K562 (cell line): ENCODE results near the gene PDZD8. TPM values are rescaled to one million over a fixed set of nuclear protein-coding genes. Genes with fewer than 3 reads are reported as not detected.

ENCODE experiments used
- ATF4 ChIP-seq: fragments of 450-650 bp; formaldehyde crosslinking; IDR thresholded peaks from 2 replicates; pipeline ENCODE4 v1.4.0; 2022; ENCODE audit warnings: mild to moderate bottlenecking, moderate library complexity
- BCL6 ChIP-seq: fragments of 250-450 bp; sonication (Bioruptor Pico); IDR thresholded peaks from 2 replicates; pipeline ENCODE4 v1.4.0; 2020
- BRD4 ChIP-seq: fragments of 200-600 bp; sonication (generic); IDR thresholded peaks from 2 replicates; pipeline ENCODE4 v1.6.1; 2017; ENCODE audit warnings: inconsistent platforms
- CUX1 ChIP-seq: fragments of 200-800 bp; sonication (Bioruptor generic); IDR thresholded peaks from 2 replicates; pipeline ENCODE4 v1.6.1; 2016; ENCODE audit warnings: missing genetic modification characterization, missing compliant biosample characterization
- ELK1 ChIP-seq: sonication (generic); formaldehyde crosslinking; IDR thresholded peaks from 2 replicates; pipeline ENCODE4 v1.8.1; 2022; ENCODE audit warnings: missing genetic modification reagents
- ETS1 ChIP-seq: conservative IDR thresholded peaks from 2 replicates; pipeline ENCODE4 v1.6.1; 2011; ENCODE audit warnings: low read depth, mild to moderate bottlenecking, low read length; ENCODE audit not compliant: control insufficient read depth
- HMBOX1 ChIP-seq: sonication (generic); IDR thresholded peaks from 2 replicates; pipeline ENCODE4 v1.6.1; 2016
- IRF2 ChIP-seq: sonication (generic); formaldehyde crosslinking; IDR thresholded peaks from 2 replicates; pipeline ENCODE4 v1.8.1; 2022; ENCODE audit warnings: mild to moderate bottlenecking, missing genetic modification reagents
- KAT7 ChIP-seq: sonication (generic); formaldehyde crosslinking; IDR thresholded peaks from 2 replicates; pipeline ENCODE4 v1.8.0; 2022; ENCODE audit warnings: missing genetic modification reagents, mild to moderate bottlenecking, borderline replicate concordance
- SRSF1 ChIP-seq: fragments of 200-400 bp; formaldehyde crosslinking; IDR thresholded peaks from 2 replicates; pipeline ENCODE4 v1.6.1; 2017; ENCODE audit warnings: mild to moderate bottlenecking, low read depth, low read length, moderate library complexity
- THRA ChIP-seq: fragments of 450-650 bp; IDR thresholded peaks from 2 replicates; pipeline ENCODE4 v1.6.1; 2017; ENCODE audit warnings: mild to moderate bottlenecking, moderate library complexity
- XRCC3 ChIP-seq: fragments of 450-650 bp; IDR thresholded peaks from 2 replicates; pipeline ENCODE4 v1.6.1; 2017; ENCODE audit warnings: mild to moderate bottlenecking, moderate library complexity
- ZKSCAN1 ChIP-seq: fragments of 150-350 bp; IDR thresholded peaks from 2 replicates; pipeline ENCODE4 v1.6.1; 2016; ENCODE audit warnings: low read depth, low read length
- ZNF449 ChIP-seq: fragments of 250-450 bp; sonication (Bioruptor Pico); IDR thresholded peaks from 2 replicates; pipeline ENCODE4 v1.8.0; 2022; ENCODE audit warnings: moderate library complexity, mild to moderate bottlenecking, inconsistent platforms
- polyA plus RNA-seq, 8 experiments: library from polyadenylated mRNA; depleted of rRNA in 4 of 8; stranded (reverse) in 5 of 8; unstranded in 3 of 8; fragments of >200 nt; fragmentation: Nextera tagmentation in 2 of 8; fragmentation: Illumina TruSeq in 1 of 8; extraction: Ambion mirVana in 2 of 8; extraction: Trizol in 1 of 8; gene quantifications; 2 replicates each; pipeline versions ENCODE4 v1.2.1 to v1.2.3, GENCODE V29; 2011 to 2014; ENCODE audit warnings: inconsistent platforms in 1 of 8, missing spikeins in 1 of 8
- total RNA-seq, 7 experiments: library from RNA; depleted of rRNA in 6 of 7; stranded (reverse); fragments of >200 nt in 6 of 7; fragmentation: Illumina TruSeq in 2 of 7; extraction: Trizol in 2 of 7; gene quantifications; 2 replicates each; pipeline versions ENCODE4 v1.2.1 to v1.2.3, GENCODE V29; 2011 to 2021; ENCODE audit warnings: low replicate concordance in 1 of 7

Gene PDZD8
- total and polyA plus RNA-seq, 9 of the 15 experiments (the other 6 are each of a cell fraction or from before 2014, with no cell fraction given), result 5.5 to 53.4 (median 36.8) TPM

GRCh38 chr10:117375360-117376178 lies at the start of gene PDZD8 (continued):
- no peak for TF ChIP-seq THRA
- no peak for TF ChIP-seq ZNF449 (CRISPR knock-in tag)
- TF ChIP-seq ATF4 (CRISPR knock-in tag), result no peak
- TF ChIP-seq ZKSCAN1, result no peak
- no peak for TF ChIP-seq ELK1 (CRISPR knock-in tag)
- TF ChIP-seq CUX1 (CRISPR knock-in tag), result no peak
- no peak for TF ChIP-seq ETS1
- TF ChIP-seq BCL6 (CRISPR knock-in tag), result no peak
- no peak for TF ChIP-seq BRD4
- TF ChIP-seq KAT7 (CRISPR knock-in tag), result 0 out of 2 replicates have a peak, but pooled peaks have one; percentile 57
- TF ChIP-seq XRCC3, result no peak
- TF ChIP-seq SRSF1, result no peak
- TF ChIP-seq IRF2 (CRISPR knock-in tag), result no peak
- no peak for TF ChIP-seq HMBOX1
